HL-60 (cell line): ENCODE data around the gene SPATA16.

ENCODE experiments used
- DNase-seq, 2 experiments: peaks; one replicate each; pipeline ENCODE4 v3.0.0-alpha.2; 2010 to 2020; ENCODE audit warnings: low read depth in 1 of 2, low spot score in 1 of 2
- H3K27ac ChIP-seq: fragments of 250-450 bp; sonication (Bioruptor Pico); replicated peaks from 2 replicates; pipeline ENCODE4 v1.5.1; 2020; ENCODE audit warnings: mild to moderate bottlenecking, moderate library complexity
- H3K27me3 ChIP-seq: fragments of 250-450 bp; sonication (Bioruptor Pico); 2 replicates; pipeline ENCODE4 v1.5.1; 2021; ENCODE audit warnings: mild to moderate bottlenecking, moderate library complexity; ENCODE audit not compliant: insufficient read depth, poor library complexity, severe bottlenecking
- H3K4me3 ChIP-seq: replicated peaks from 2 replicates; pipeline ENCODE4 v1.5.1; 2011; ENCODE audit warnings: mild to moderate bottlenecking, control low read depth, low read length; ENCODE audit not compliant: insufficient read depth
- GABPA ChIP-seq: IDR thresholded peaks from 2 replicates; pipeline ENCODE4 v1.6.1; 2012; ENCODE audit warnings: low read depth
- POLR2AphosphoS5 ChIP-seq: IDR thresholded peaks from 2 replicates; pipeline ENCODE4 v1.6.1; 2012; ENCODE audit warnings: low read depth
- SPI1 ChIP-seq: IDR thresholded peaks from 2 replicates; pipeline ENCODE4 v1.6.1; 2012; ENCODE audit warnings: low read depth, mild to moderate bottlenecking, borderline replicate concordance
- TF ChIP-seq, protein P1 (sequence below): IDR thresholded peaks from one replicate; pipeline ENCODE4 v1.5.1; 2011; ENCODE audit warnings: low read length, control low read depth, inconsistent platforms; ENCODE audit not compliant: insufficient read depth
- TF ChIP-seq, protein P2 (sequence below): IDR thresholded peaks from 2 replicates; pipeline ENCODE4 v1.6.1; 2012; ENCODE audit warnings: low read depth; ENCODE audit not compliant: insufficient replicate concordance

The SPATA16 gene

GRCh38 chr3:173037840-173038483 is 103.1 kb downstream of the SPATA16 start:
- no peak for TF ChIP-seq POLR2AphosphoS5
- no peak for TF ChIP-seq SPI1
- TF ChIP-seq, protein P1, sequence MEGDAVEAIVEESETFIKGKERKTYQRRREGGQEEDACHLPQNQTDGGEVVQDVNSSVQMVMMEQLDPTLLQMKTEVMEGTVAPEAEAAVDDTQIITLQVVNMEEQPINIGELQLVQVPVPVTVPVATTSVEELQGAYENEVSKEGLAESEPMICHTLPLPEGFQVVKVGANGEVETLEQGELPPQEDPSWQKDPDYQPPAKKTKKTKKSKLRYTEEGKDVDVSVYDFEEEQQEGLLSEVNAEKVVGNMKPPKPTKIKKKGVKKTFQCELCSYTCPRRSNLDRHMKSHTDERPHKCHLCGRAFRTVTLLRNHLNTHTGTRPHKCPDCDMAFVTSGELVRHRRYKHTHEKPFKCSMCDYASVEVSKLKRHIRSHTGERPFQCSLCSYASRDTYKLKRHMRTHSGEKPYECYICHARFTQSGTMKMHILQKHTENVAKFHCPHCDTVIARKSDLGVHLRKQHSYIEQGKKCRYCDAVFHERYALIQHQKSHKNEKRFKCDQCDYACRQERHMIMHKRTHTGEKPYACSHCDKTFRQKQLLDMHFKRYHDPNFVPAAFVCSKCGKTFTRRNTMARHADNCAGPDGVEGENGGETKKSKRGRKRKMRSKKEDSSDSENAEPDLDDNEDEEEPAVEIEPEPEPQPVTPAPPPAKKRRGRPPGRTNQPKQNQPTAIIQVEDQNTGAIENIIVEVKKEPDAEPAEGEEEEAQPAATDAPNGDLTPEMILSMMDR: no peak
- TF ChIP-seq, protein P2, sequence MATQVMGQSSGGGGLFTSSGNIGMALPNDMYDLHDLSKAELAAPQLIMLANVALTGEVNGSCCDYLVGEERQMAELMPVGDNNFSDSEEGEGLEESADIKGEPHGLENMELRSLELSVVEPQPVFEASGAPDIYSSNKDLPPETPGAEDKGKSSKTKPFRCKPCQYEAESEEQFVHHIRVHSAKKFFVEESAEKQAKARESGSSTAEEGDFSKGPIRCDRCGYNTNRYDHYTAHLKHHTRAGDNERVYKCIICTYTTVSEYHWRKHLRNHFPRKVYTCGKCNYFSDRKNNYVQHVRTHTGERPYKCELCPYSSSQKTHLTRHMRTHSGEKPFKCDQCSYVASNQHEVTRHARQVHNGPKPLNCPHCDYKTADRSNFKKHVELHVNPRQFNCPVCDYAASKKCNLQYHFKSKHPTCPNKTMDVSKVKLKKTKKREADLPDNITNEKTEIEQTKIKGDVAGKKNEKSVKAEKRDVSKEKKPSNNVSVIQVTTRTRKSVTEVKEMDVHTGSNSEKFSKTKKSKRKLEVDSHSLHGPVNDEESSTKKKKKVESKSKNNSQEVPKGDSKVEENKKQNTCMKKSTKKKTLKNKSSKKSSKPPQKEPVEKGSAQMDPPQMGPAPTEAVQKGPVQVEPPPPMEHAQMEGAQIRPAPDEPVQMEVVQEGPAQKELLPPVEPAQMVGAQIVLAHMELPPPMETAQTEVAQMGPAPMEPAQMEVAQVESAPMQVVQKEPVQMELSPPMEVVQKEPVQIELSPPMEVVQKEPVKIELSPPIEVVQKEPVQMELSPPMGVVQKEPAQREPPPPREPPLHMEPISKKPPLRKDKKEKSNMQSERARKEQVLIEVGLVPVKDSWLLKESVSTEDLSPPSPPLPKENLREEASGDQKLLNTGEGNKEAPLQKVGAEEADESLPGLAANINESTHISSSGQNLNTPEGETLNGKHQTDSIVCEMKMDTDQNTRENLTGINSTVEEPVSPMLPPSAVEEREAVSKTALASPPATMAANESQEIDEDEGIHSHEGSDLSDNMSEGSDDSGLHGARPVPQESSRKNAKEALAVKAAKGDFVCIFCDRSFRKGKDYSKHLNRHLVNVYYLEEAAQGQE: no peak
- no peak for TF ChIP-seq GABPA
- no peaks in the 10 kb centered on the region for H3K27me3 ChIP-seq
- H3K4me3 ChIP-seq: no peak overlapping the region
- DNase-seq: no peak
- H3K27ac ChIP-seq: no peak overlapping the region

- no peaks in the 10 kb centered on the region for H3K27me3 ChIP-seq
- TF ChIP-seq GABPA: no peak
- no peak for TF ChIP-seq SPI1
- TF ChIP-seq, protein P1: no peak
- no peak for TF ChIP-seq POLR2AphosphoS5
- TF ChIP-seq, protein P2: no peak
- no peak overlapping the region for H3K27ac ChIP-seq
- no peak overlapping the region for H3K4me3 ChIP-seq
- no peak for DNase-seq
These were observed 110.8 kb downstream of the SPATA16 start for GRCh38 chr3:173030273-173030672.

DNA sequence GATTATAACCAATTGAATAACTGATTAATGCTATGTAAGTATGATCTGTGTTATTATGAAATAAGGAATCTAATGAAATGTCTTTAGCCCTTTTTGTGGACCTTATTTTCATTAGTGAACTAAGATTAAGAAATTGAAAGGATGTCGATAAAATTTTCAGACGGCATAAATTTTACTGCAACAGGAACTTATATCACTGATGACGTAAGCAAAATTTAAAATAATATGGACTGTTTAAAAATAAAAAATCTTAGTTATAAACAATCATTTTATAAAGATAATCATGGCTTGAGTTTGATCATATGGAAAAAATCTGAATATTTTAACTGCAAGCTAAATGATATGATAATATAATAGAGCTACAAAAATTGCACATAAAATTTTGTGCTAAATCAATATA is 112.7 kb downstream of the SPATA16 start:
- DNase-seq: no peak
- Histone ChIP-seq H3K4me3 (no peak overlapping the region), H3K27ac (no peak overlapping the region), H3K27me3 (no peaks in the 10 kb centered on the region)
- TF ChIP-seq POLR2AphosphoS5 (no peak), GABPA (no peak), SPI1 (no peak)
- TF ChIP-seq, protein P1: no peak
- TF ChIP-seq, protein P2: no peak
